GM19193 (cell line): ENCODE measurements around the gene PDE10A.

Experiments
- POLR2A ChIP-seq: IDR thresholded peaks from 4 replicates; pipeline ENCODE4 v1.6.1; 2011; ENCODE audit not compliant: insufficient read depth, insufficient read length; ENCODE audit errors: extremely low read depth

PDE10A gene

DNA sequence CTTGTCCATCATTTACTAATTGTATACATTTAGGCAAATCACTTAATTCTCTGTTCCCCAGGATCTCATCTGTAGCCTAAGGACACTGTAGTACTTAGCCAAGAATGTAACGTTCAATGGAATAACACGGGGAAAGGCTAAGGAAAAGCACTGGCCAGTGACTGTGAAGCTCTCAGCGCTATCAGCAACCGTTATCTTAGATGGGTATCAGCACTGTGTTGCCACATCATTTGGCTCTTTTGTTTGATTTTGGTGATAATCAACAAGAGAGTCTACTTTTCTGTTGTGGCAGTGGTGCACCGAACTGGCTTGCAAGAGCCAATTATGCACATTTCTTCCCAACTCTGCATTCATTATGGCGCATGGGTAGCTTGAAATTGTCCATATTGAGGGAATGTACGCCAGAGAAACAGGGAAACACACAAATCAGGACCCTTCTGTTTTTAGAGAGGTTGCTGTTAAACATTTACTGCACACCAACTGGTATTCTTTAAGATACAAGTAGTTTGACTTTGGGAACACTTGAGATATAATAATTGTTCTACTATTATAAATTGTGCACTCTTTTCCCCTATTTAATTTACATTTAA lies 259.9 kb downstream of the PDE10A start:
- no peak for TF ChIP-seq POLR2A

DNA sequence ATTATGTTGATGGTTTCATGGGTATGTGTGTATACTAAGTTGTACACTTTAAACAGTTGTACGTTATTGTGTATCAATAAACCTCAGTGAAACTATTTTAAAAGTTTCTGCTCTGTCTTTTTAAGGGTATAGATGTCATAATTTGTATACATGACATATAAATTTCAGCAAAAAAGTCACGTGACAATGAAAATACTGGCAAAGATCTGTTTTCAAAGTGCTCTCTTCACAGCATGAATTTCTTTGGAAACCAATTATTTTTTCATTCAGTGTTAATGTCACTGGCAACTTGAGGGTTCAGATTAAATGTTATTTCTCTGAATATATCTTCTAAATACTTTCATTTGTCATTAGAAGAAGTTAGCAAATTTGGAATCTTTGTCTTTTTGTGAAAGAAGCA lies 261.9 kb downstream of the PDE10A start:
- TF ChIP-seq POLR2A = no peak

DNA sequence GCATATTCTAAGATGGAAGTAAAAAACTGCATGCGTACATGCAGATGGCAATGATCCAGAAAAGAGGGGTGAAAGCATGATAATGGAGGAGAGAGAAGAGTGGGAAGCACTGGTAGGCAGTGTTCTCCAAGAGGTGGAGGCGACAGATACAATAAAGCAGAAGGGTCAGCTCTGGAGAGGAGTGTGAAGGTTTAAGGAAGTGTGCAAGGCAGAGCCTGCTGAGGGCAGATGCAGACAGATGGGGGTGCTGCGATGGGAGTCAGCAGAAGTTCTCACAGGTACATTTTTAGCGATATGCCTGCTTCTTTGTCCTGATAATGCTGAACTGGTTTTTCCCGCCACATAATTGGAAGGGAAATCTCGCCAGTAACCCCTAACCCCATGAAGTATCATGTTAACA lies 272.6 kb downstream of the PDE10A start:
- TF ChIP-seq POLR2A = no peak

DNA sequence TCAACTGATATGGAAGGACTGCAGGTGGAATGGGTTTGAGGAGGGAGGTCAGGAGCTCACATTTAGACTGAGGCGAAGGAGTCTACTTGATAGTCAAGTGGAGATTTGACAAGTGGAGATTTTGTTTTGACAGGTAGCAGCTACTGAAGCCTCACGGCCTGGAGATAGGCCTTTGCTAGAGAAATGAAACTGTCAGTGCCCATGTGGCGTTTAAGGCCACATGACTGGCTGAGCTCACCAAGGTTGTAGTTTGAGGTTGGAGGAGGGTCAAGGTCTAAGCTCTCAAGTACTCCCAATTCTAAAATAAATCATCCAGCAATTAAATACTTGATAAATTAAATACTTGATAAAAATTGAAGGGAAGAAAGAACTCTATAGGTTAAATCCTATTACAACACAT lies 273.5 kb downstream of the PDE10A start:
- TF ChIP-seq POLR2A = no peak

DNA sequence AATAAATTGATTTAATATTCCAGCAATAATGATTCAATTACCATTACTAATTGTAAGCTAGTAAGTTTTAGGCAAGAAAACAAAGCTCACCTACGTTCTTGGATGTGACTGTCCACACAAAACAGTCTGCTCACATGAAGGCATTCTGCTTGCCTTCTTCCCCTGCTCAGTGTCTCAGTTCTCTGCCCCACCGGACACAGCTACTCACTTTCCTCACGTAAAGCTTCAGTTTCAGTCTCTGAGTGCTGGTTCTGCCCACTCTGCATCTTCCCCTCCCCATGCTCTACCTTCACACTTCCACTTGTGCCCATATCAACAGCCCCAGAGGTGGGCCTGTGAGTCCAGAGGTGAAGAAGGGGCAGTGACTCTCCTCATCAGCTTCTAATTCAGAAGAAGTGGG lies 279.7 kb downstream of the PDE10A start:
- TF ChIP-seq POLR2A = no peak

DNA sequence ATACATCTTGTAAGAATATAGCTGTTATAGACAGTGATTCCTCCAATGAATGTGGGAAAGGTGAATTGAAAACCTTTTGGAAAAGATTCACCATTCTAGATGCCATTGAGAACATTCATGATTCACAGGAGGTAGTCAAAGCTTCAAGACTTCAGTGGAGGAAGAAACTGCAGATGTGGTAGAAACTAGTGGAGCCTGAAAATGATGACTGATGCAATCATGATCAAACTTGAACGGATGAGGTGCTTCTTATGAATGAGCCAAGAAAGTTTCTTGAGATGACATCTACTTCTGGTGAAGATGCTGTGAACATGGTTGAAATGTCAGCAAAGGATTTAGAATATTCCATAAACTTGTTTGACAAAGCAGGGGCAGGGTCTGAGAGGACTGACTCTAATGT lies 286.9 kb downstream of the PDE10A start:
- no peak for TF ChIP-seq POLR2A

DNA sequence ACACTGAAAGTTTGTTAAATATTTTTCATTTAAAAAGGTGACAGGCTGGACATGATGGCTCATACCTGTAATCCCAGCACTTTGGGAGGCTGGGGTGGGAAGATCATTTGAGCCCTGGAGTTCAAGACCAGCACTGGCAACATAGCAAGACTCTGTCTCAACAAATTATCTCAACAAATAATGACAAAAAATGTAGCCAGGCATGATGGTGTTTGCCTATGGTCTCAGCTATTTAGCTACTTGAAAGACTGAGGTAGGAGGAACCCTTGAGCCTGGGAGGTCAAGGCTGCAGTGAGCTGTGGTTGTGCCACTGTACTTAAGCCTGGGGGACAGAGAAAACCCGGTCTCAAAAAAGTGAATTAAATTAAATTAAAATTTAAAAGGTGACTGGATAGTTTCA lies 297.7 kb downstream of the PDE10A start:
- TF ChIP-seq POLR2A = no peak

DNA sequence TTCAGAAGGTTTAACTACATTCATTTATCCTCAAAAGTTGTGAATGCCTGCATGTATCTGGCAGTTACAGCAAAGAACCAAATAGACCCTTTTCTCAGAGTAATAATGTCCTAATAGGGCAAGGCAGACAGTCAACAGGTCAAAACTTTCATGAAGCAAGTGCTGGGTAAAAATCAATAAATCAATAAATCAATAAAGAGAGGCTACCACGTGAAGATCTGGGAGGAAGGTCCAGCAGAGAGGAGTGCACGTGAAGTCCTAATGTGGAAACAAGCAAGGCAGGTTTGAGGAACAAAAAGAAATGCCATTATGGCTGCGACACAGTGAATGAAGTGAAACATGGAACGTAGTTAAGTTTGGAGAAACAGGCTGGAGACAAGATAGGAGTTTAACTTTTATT lies 317.3 kb downstream of the PDE10A start:
- TF ChIP-seq POLR2A = no peak

DNA sequence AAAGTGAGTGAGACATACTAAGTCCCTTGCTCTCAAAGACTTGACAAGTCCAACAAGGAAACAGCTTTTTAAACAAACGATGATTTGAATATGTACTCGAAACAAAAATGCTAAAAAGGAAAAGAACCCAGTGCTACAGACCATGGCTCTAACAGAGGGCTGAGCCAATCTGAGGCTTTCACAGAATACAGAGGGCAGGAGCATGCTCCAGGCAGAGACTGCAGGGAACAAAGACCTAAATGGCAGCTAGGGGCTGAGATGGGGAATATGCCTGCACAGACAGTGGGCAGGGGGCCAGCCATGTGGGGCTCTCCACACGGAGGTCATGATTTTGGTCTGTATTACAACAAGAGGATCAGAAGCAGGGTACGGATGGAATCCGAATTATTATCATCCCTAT lies 322.5 kb downstream of the PDE10A start:
- TF ChIP-seq POLR2A = no peak

DNA sequence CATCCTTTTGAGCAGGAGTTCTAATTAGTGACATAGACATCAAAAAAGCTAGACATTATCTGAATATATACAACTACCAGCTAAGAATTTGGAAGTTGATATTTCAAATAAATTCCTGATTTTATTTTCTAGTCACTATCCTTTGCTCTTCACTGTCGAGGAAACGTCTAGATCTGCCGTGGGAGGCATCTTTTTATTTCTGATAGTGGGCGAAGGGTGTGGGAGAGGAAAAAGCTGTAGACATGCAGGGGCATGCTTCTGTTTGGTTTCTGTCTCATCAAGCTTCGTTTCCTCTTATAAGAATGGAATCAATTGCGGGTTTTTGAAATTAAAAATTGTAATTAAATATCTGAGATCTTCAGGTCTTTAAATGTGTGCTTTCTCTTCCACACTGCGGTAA lies 337.4 kb downstream of the PDE10A start:
- TF ChIP-seq POLR2A = no peak

DNA sequence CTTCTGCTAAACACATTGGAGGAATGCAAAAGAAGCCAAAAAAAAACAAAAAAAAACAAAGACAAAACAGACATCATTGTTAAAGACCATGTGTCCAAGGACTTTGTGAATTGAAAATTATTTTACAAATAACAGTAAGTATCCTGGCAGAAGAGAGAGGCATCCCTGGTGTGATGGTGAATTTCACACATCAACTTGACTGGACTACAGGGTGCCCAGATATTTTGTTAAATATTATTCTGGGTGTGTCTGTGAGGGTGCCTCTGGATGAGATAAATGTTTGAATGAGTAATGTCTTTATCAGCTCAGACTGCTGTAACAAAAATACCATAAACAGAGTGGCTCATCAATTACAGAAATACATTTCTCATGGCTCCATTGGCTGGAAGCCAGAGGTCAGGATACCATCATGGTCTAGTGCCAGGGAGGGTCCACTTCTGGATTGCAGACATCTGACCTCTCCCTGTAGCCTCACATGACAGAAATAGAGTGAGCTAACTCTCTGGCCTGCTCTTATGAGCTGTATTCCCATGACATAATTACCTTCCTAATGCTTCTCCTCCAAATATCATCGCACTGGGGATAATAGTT lies 341.4 kb downstream of the PDE10A start:
- TF ChIP-seq POLR2A = no peak

DNA sequence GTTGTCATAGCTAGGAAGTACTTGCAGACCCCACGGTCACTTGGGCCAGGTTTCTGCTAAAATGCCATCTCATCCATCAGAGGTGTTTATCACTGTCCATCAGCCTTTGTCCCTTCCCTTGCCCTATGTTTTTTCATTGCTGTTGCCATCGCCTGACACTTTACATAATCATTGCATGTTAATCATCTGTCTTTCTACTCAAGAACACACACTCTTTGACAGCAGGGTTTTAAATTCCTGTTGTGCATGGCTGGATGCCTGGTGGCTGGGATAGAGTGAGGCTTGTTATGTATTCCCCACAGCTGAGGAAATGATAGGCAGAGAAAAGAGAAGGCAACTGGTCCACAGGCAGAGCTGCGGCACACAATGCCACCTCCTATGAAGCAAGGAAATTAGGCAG lies 341.9 kb downstream of the PDE10A start:
- no peak for TF ChIP-seq POLR2A

DNA sequence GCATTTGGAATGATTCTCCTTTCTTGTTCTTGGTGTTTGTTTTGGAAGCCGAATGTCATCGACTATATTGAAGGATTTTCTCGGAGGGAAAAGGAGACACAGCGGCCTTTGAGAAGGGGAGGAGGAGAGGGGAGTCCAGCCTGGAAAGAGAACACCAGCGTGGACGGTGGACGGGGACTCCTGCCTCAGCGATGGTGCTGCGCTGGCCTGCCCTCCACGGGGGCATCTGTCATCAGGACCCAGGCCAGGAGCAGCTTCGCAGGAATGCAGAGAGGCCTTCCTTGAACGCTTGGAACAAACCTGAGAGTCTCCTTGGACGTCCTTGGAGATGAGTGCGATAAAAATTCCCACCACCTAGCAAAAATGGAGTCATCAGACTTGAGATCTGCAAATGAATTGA lies 345.3 kb downstream of the PDE10A start:
- no peak for TF ChIP-seq POLR2A

DNA sequence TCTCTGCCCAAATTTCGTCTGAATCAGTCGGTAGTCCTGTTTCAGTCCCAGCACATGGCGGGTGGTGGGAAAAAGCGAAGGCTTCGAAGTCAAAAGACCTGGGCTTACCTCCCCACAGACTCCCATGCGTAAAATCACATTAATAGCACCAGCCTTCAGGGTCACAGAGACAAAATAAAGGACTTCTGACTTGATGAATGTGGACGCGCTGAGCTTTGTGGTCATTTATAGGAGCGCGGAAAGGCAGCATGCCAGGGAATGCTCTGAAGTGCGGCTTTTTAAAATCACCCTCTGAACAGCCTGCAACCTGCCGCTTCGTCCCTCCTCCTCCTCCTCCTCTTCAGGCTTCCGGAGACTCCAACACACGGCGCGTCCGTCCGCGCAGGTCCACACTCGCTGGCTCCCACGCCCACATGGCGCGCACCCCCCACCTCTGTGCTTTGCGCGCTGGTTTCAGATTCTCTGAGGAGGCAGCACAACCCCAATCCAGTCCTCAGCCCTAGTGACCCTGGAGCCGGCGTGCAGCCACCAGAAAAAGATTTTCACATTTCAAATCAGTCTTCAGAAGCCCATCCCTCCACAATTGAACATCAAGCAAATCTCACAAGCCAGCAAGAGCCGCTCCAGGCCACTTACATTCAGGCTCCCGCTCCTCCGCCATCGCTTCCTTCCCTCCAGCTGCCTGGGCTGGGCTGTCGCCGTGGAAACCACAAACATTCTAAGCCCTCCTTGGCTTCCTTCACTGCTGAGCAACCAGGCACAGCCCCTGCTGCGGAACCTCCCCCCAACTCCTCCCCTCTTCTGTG lies 353.9 kb downstream of the PDE10A start, which contains the start of gene C6orf118:
C6orf118 (minus strand) TSS at position 680 of the 806 bp plus-strand sequence; CDS start at position 661, 19 bp downstream.
- no peak for TF ChIP-seq POLR2A

DNA sequence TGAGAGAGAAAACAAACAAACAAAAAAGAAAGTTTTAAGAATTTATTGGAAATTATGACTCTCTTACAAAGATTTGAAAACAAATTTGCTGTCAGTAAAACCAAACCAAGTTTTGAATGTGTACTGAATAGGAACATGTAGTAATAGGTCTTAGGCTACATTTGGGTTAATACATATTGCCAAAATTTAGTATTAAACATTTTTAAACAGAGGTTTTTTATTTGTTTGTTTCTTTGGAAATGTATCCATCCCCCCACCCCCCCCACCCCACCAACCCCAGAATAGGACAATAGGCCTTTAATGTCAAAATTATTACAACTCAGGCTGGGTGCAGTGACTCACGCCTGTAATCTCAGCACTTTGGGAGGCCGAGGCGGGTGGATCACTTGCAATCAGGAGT lies 356.1 kb downstream of the PDE10A start:
- no peak for TF ChIP-seq POLR2A
